HepG2 (cell line): ENCODE data around the gene B3GNT7. TPM values are rescaled to one million over a fixed set of nuclear protein-coding genes. Genes with fewer than 3 reads are reported as not detected.

ENCODE experiments used
- ATAC-seq: fragments of 200-7000 bp; cut with Tn5 transposase; 3 replicates; pipeline ENCODE4 v1.9.1; 2020; ENCODE audit warnings: mild to moderate bottlenecking, moderate library complexity
- BruUV-seq: library from RNA; stranded (reverse); fragments of 400-500 nt; replicated peaks from 2 replicates; lab custom pipeline; 2021; lab: Mats Ljungman, UMichigan
- CTCF ChIA-PET: fragments of 300-600 bp; formaldehyde crosslinking; extraction: SDS; loops from one replicate; lab custom pipeline; 2021; ENCODE audit warnings: low total read pairs, inconsistent platforms, low intra/inter-chr PET ratio; lab: Yijun Ruan, JAX
- POLR2A ChIA-PET: fragments of 350-600 bp; sonication (Branson Sonifier 250); formaldehyde crosslinking; loops from one replicate; lab custom pipeline; 2020; ENCODE audit warnings: antibody characterized with exemption, inconsistent platforms; lab: Yijun Ruan, JAX
- DNase-seq: peaks from one replicate; pipeline ENCODE4 v3.0.0-alpha.2; 2015; ENCODE audit warnings: low spot score
- FAIRE-seq: peaks from 3 replicates; lab custom pipeline; 2011; peaks lifted over from hg19 to GRCh38; lab: Jason Lieb, UNC
- H2AFZ ChIP-seq: one replicate; pipeline ENCODE4 v1.6.1; 2011; ENCODE audit warnings: low read length, inconsistent platforms
- H3K27ac ChIP-seq: fragments of 300-600 bp; 3 replicates; pipeline ENCODE4 v1.8.0; 2011; ENCODE audit warnings: mixed run types, mild to moderate bottlenecking, mixed read lengths, low read length, inconsistent platforms; ENCODE audit not compliant: insufficient read depth; ENCODE audit errors: extremely low read length
- H3K27me3 ChIP-seq, 2 experiments: fragments of 200-600 bp in 1 of 2; 2 replicates in 1 of 2; 3 replicates in 1 of 2; pipeline versions ENCODE4 v1.6.0 to v1.8.0; 2011; ENCODE audit warnings: low read length in 2 of 2, mild to moderate bottlenecking in 2 of 2, moderate library complexity in 2 of 2, inconsistent platforms in 1 of 2; ENCODE audit not compliant: insufficient read depth in 2 of 2, control insufficient read depth in 1 of 2
- H3K36me3 ChIP-seq, 2 experiments: fragments of 200-600 bp in 1 of 2; replicated peaks in 1 of 2; 2 replicates in 1 of 2; 3 replicates in 1 of 2; pipeline versions ENCODE4 v1.5.1 to v1.8.0; 2011; ENCODE audit warnings: low read length in 2 of 2, inconsistent platforms in 1 of 2; ENCODE audit not compliant: insufficient read depth in 2 of 2, control insufficient read depth in 1 of 2
- H3K4me1 ChIP-seq: 2 replicates; pipeline ENCODE4 v1.5.1; 2012; ENCODE audit warnings: low read length, inconsistent platforms; ENCODE audit not compliant: insufficient read depth
- H3K4me2 ChIP-seq: 2 replicates; pipeline ENCODE4 v1.6.0; 2011; ENCODE audit warnings: low read depth, low read length, inconsistent platforms
- H3K4me3 ChIP-seq, 3 experiments: fragments of 200-600 bp in 1 of 3; sonication (generic), shearing (Covaris generic) in 1 of 3; replicated peaks in 1 of 3; 2 replicates each; pipeline ENCODE4 v1.5.1; 2011 to 2016; ENCODE audit warnings: low read length in 3 of 3, inconsistent platforms in 2 of 3, low read depth in 2 of 3, mild to moderate bottlenecking in 2 of 3, control low read depth in 1 of 3, mixed read lengths in 1 of 3; ENCODE audit not compliant: insufficient read depth in 1 of 3
- H3K79me2 ChIP-seq: one replicate; pipeline ENCODE4 v1.6.1; 2011; ENCODE audit warnings: low read length, inconsistent platforms; ENCODE audit not compliant: insufficient read depth
- H3K9ac ChIP-seq: 2 replicates; pipeline ENCODE4 v1.6.0; 2011; ENCODE audit warnings: mild to moderate bottlenecking, low read depth, low read length, inconsistent platforms; ENCODE audit not compliant: insufficient read depth
- H3K9me3 ChIP-seq: 2 replicates; pipeline ENCODE4 v1.5.1; 2012; ENCODE audit warnings: mild to moderate bottlenecking, low read length
- H4K20me1 ChIP-seq: 2 replicates; pipeline ENCODE4 v1.6.0; 2011; ENCODE audit warnings: inconsistent platforms, mild to moderate bottlenecking, low read length, moderate library complexity; ENCODE audit not compliant: insufficient read depth
- ARNT2 ChIP-seq: sonication (generic); formaldehyde crosslinking; IDR thresholded peaks from 2 replicates; pipeline ENCODE4 v1.8.0; 2022; ENCODE audit warnings: mild to moderate bottlenecking, low read depth, missing genetic modification reagents, moderate library complexity
- ZNF335 ChIP-seq: sonication (generic); formaldehyde crosslinking; IDR thresholded peaks from 2 replicates; pipeline ENCODE4 v1.4.0; 2020; ENCODE audit warnings: missing genetic modification reagents
- ZNF773 ChIP-seq: sonication (generic); formaldehyde crosslinking; IDR thresholded peaks from 2 replicates; pipeline ENCODE4 v1.4.0; 2020; ENCODE audit warnings: missing genetic modification reagents, borderline replicate concordance
- WGBS: methylation state at CpG from one replicate; pipeline ENCODE4 v1.1.6; 2017; ENCODE audit warnings: low lambda C conversion rate; 5-methylcytosine and 5-hydroxymethylcytosine counted together
- in situ Hi-C: cut with HindIII; loops from 2 replicates; pipeline ENCODE4 v1.10.0; 2017; ENCODE audit warnings: low pct_unique_long_range_greater_than_20kb; ENCODE audit not compliant: extremely low pct_ligation_motif_present
- intact Hi-C: fragments of 100-400 bp; cut with micrococcal nuclease; formaldehyde crosslinking; loops from one replicate; pipeline ENCODE4 v1.10.0; 2022; ENCODE audit not compliant: unreplicated experiment
- polyA plus RNA-seq, 8 experiments: library from polyadenylated mRNA; depleted of rRNA in 3 of 8; stranded (reverse) in 7 of 8; unstranded in 1 of 8; fragments of >200 nt; fragmentation: Illumina TruSeq in 4 of 8; extraction: Trizol in 4 of 8; gene quantifications; 2 replicates each; pipeline versions ENCODE4 v1.2.1 to v1.2.3, GENCODE V29; 2011 to 2016; ENCODE audit warnings: low read depth in 4 of 8, missing spikeins in 1 of 8, mixed read lengths in 1 of 8; ENCODE audit not compliant: insufficient read depth in 1 of 8
- total RNA-seq, 5 experiments: library from RNA; depleted of rRNA; stranded (reverse); fragments of >200 nt; fragmentation: Illumina TruSeq; extraction: Trizol; gene quantifications; 2 replicates each; pipeline ENCODE4 v1.2.3, GENCODE V29; 2016; ENCODE audit warnings: low read depth in 1 of 5
- TF ChIP-seq, protein P1 (sequence below): IDR thresholded peaks from 2 replicates; pipeline ENCODE4 v1.6.1; 2018; ENCODE audit warnings: missing genetic modification reagents, mild to moderate bottlenecking, missing compliant biosample characterization
- TF ChIP-seq, protein P2 (sequence below): IDR thresholded peaks from 2 replicates; pipeline ENCODE4 v1.6.1; 2016; ENCODE audit warnings: low read depth, borderline replicate concordance
- TF ChIP-seq, protein P3 (sequence below): sonication (generic); formaldehyde crosslinking; IDR thresholded peaks from 2 replicates; pipeline ENCODE4 v1.4.0; 2020; ENCODE audit warnings: low read depth, mild to moderate bottlenecking, missing genetic modification reagents

B3GNT7 gene
- total and polyA plus RNA-seq, 2 of the 13 experiments (the other 11 are each of a cell fraction or from before 2014, with no cell fraction given): 0.04 to 0.24 TPM

DNA sequence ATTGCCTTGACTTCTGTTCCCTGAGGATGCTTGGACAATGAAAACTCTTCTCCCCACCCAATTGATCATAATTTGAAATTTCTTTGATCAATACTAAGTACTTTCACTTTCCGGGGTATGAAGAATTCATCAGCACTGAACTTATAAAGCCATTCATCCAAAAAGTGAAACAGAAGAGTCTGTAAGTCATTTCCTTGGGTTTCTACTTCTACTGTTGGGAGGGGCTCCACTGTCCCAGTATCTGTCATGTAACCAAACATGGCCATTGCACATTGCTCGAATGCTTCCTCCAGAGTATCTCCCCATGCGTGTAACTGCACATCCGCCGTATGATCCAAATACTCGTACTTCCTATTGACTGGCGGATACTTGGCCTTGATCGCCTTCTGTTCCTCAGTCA is 38.5 kb downstream of the B3GNT7 start:
- DNase-seq (no peak), ATAC-seq (no peak)
- CTCF ChIA-PET: no interaction called here

DNA sequence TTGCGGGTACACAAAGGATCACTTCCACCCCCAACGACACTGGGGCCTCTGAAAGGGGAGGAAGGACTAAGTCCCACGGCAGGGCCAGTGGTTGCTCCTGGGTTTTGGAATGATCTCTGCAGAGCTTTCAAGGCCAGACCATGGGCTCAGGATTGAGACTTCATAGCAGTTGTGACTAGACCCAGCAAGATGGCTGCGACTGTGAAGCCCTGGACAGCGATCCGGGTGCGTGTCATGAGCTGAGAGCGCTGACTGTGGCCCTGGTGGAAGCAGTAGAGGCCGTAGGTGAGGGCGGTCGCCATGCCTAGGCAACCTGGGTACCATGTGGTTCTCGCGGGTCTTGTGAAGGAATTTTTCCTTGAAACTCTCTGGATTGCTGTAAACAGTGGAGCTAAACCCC is 41.4 kb downstream of the B3GNT7 start:
- no peaks in the 10 kb centered on the region for H3K36me3 ChIP-seq
- no peak overlapping the region for H3K27ac ChIP-seq
- H3K27me3 ChIP-seq: no peaks in the 10 kb centered on the region; a peak in 2 of 5 replicates
- no peak overlapping the region for H3K4me3 ChIP-seq
- DNase-seq (no peak), FAIRE-seq (no peak), ATAC-seq (no peak)
- intact Hi-C loops (no loop called here), in situ Hi-C loops (no loop called here)
- no peaks in the 10 kb centered on the region for H3K79me2 ChIP-seq
- ChIA-PET POLR2A (no interaction called here), CTCF (no interaction called here)
- H3K9me3 ChIP-seq: peaks cover 3% of the 10 kb centered on the region
- H2AFZ ChIP-seq: no peak overlapping the region
- H3K4me1 ChIP-seq: no peaks in the 10 kb centered on the region
- TF ChIP-seq, protein P1, sequence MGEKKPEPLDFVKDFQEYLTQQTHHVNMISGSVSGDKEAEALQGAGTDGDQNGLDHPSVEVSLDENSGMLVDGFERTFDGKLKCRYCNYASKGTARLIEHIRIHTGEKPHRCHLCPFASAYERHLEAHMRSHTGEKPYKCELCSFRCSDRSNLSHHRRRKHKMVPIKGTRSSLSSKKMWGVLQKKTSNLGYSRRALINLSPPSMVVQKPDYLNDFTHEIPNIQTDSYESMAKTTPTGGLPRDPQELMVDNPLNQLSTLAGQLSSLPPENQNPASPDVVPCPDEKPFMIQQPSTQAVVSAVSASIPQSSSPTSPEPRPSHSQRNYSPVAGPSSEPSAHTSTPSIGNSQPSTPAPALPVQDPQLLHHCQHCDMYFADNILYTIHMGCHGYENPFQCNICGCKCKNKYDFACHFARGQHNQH (CRISPR knock-in tag): no peak
- TF ChIP-seq, protein P2, sequence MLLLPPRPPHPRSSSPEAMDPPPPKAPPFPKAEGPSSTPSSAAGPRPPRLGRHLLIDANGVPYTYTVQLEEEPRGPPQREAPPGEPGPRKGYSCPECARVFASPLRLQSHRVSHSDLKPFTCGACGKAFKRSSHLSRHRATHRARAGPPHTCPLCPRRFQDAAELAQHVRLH (CRISPR knock-in tag): no peak
- TF ChIP-seq ZNF773 (no peak), ARNT2 (CRISPR knock-in tag) (no peak)
- TF ChIP-seq, protein P3, sequence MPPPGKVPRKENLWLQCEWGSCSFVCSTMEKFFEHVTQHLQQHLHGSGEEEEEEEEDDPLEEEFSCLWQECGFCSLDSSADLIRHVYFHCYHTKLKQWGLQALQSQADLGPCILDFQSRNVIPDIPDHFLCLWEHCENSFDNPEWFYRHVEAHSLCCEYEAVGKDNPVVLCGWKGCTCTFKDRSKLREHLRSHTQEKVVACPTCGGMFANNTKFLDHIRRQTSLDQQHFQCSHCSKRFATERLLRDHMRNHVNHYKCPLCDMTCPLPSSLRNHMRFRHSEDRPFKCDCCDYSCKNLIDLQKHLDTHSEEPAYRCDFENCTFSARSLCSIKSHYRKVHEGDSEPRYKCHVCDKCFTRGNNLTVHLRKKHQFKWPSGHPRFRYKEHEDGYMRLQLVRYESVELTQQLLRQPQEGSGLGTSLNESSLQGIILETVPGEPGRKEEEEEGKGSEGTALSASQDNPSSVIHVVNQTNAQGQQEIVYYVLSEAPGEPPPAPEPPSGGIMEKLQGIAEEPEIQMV (CRISPR knock-in tag): no peak
- no peak overlapping the region for H3K4me2 ChIP-seq
- 71% methylated on average over 12 of the region's 13 CpGs for WGBS
- no peaks in the 10 kb centered on the region for H4K20me1 ChIP-seq
- no peak overlapping the region for H3K9ac ChIP-seq
- BruUV-seq: no TSS peak

More for the DNA sequence above, 38.5 kb downstream of the B3GNT7 start:
- Histone ChIP-seq H3K79me2 (no peaks in the 10 kb centered on the region), H3K4me2 (no peak overlapping the region), H3K4me3 (no peak overlapping the region), H3K27ac (no peak overlapping the region), H3K9ac (no peak overlapping the region), H3K27me3 (no peaks in the 10 kb centered on the region; a peak in 1 of 5 replicates), H3K9me3 (peaks cover 14% of the 10 kb centered on the region), H4K20me1 (no peaks in the 10 kb centered on the region), H3K36me3 (no peaks in the 10 kb centered on the region), H3K4me1 (no peaks in the 10 kb centered on the region), H2AFZ (no peak overlapping the region)
- 79% methylated on average over 8 of the region's 8 CpGs for WGBS
- intact Hi-C loops: no loop called here
- no peak for FAIRE-seq
- BruUV-seq: no TSS peak
- POLR2A ChIA-PET: no interaction called here
- TF ChIP-seq ZNF335: no peak
- in situ Hi-C loops: no loop called here
